Measurements from ENCODE around the gene AUNIP. TPM values are rescaled to one million over a fixed set of nuclear protein-coding genes. Genes with fewer than 3 reads are reported as not detected.

Gene AUNIP
- total RNA-seq, 1 experiment from 2014 or later: 22.2 TPM

GRCh38 chr1:25800703-25801377, 58.4 kb downstream of the AUNIP start:
- H3K36me3 Mint-ChIP-seq (ENCODE audit: insufficient read depth in 1 of 3, low read depth in 3 of 3): peaks cover 2 to 26% (median 10%) of the 10 kb centered on the region in 3 experiments; a peak in 5 of 7 replicates
- Histone ChIP-seq H2BK12ac (ENCODE audit: insufficient read length, low read depth, low read length) (no peak overlapping the region), H3K9me3 (ENCODE audit: control insufficient read depth, low read depth, low read length) (no peaks in the 10 kb centered on the region), H4K8ac (replicated peaks; ENCODE audit: insufficient read length, low read depth, low read length) (no peak overlapping the region), H2BK20ac (ENCODE audit: low read depth, low read length, poor library complexity, severe bottlenecking) (no peak overlapping the region), H3K56ac (ENCODE audit: insufficient read length, low read depth, low read length) (no peak overlapping the region), H2AFZ (ENCODE audit: low read length) (no peak overlapping the region), H4K91ac (ENCODE audit: insufficient read length, low read depth, low read length) (no peak overlapping the region), H3T11ph (ENCODE audit: low read length) (no peak overlapping the region), H2BK15ac (ENCODE audit: low read depth, low read length) (no peak overlapping the region), H3K23me2 (ENCODE audit: insufficient read length, low read depth, low read length, poor library complexity, severe bottlenecking) (peaks cover 6% of the 10 kb centered on the region), H3K18ac (ENCODE audit: insufficient read length, low read depth, low read length) (no peak overlapping the region), H2BK5ac (ENCODE audit: insufficient read length, low read length) (no peak overlapping the region), H3K79me1 (ENCODE audit: insufficient read depth, low read depth, low read length, poor library complexity, severe bottlenecking) (no peaks in the 10 kb centered on the region), H3K27me3 (ENCODE audit: insufficient read depth, low read length) (no peaks in the 10 kb centered on the region), H3K14ac (ENCODE audit: insufficient read depth, low read length) (peak overlapping the region; percentile 87; the same call in 1 of the 2 replicates), H2BK120ac (ENCODE audit: low read depth, low read length, poor library complexity, severe bottlenecking) (no peak overlapping the region), H3K4me2 (ENCODE audit: insufficient read depth, insufficient read length, low read length) (peak overlapping the region; percentile 82), H3K79me2 (ENCODE audit: insufficient read depth, low read length) (no peaks in the 10 kb centered on the region), H3K4me1 (ENCODE audit: insufficient read depth, low read length) (no peaks in the 10 kb centered on the region), H3K9ac (ENCODE audit: extremely low read depth, insufficient read length, low read length) (peak overlapping the region; percentile 56), H2AK5ac (ENCODE audit: insufficient read length, low read length) (no peak overlapping the region), H4K20me1 (ENCODE audit: control insufficient read depth, insufficient read depth, insufficient read length) (no peaks in the 10 kb centered on the region), H3K23ac (ENCODE audit: insufficient read length, low read depth, low read length) (no peak overlapping the region), H4K5ac (ENCODE audit: insufficient read length, low read depth, low read length) (no peak overlapping the region), H3K27ac (ENCODE audit: insufficient read length, low read depth, low read length) (no peak overlapping the region), H3K4ac (ENCODE audit: low read depth, low read length) (no peak overlapping the region)
- TF ChIP-seq, protein P1, sequence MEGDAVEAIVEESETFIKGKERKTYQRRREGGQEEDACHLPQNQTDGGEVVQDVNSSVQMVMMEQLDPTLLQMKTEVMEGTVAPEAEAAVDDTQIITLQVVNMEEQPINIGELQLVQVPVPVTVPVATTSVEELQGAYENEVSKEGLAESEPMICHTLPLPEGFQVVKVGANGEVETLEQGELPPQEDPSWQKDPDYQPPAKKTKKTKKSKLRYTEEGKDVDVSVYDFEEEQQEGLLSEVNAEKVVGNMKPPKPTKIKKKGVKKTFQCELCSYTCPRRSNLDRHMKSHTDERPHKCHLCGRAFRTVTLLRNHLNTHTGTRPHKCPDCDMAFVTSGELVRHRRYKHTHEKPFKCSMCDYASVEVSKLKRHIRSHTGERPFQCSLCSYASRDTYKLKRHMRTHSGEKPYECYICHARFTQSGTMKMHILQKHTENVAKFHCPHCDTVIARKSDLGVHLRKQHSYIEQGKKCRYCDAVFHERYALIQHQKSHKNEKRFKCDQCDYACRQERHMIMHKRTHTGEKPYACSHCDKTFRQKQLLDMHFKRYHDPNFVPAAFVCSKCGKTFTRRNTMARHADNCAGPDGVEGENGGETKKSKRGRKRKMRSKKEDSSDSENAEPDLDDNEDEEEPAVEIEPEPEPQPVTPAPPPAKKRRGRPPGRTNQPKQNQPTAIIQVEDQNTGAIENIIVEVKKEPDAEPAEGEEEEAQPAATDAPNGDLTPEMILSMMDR (conservative IDR thresholded peaks at IDR 0.05): no peak
- H3K9me3 Mint-ChIP-seq: no peaks in the 10 kb centered on the region; a peak in 1 of 5 replicates
- H3K27me3 Mint-ChIP-seq (ENCODE audit: low read depth): peaks cover 5% of the 10 kb centered on the region
- H3K27ac Mint-ChIP-seq: peak overlapping the region in 1 of 3 experiments; percentile 34; a peak in 1 of 7 replicates
- WGBS (ENCODE audit: extremely low coverage, insufficient read length, low lambda C conversion rate): no CpG with 5 or more reads among the region's 15 CpGs
- H3K4me3 Mint-ChIP-seq: peak overlapping the region; percentile 75 to 90
- DNase-seq: no peak
- peaks cover 31 to 50% of the 10 kb centered on the region in 2 experiments for H3K4me1 Mint-ChIP-seq

Data from H9 (cell line).